GM21786 (cell line): ENCODE measurements around the gene RGS2.

Source experiments
- ATAC-seq: cut with Tn5 transposase; IDR thresholded peaks from one replicate; pipeline ENCODE4 v1.9.1; 2021; ENCODE audit not compliant: unreplicated experiment

Gene RGS2

DNA sequence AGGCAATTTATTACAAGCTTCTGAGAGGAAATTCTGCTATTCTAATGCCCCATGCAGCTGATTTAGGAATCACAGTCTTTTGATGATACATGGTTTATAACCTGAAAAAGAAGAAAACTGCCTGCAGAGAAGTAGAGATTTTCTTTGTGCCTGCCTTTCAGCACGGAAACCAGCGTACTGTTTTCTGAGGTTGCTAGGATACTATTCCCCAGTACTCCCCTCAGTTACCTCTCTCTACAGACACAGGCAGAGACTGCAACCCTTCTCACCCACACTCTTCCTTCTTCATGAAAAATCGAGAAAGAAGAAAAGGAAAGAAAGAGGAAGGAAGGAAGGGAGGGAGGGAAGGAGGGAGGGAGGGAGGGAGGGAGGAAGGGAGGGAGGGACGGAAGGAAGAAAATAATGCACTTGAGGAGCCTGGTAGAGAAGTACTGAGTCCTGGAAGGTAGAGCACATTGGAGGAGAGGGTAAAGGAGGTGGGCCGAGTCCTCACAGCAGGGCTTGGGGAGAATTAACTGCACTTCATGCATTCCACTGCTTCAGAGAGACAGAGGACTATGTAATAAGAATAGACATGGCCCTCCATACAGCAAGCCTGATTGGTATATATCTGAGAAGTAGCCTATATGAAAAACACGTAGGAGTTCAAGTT, 21.9 kb downstream of the RGS2 start:
- no peak for ATAC-seq

DNA sequence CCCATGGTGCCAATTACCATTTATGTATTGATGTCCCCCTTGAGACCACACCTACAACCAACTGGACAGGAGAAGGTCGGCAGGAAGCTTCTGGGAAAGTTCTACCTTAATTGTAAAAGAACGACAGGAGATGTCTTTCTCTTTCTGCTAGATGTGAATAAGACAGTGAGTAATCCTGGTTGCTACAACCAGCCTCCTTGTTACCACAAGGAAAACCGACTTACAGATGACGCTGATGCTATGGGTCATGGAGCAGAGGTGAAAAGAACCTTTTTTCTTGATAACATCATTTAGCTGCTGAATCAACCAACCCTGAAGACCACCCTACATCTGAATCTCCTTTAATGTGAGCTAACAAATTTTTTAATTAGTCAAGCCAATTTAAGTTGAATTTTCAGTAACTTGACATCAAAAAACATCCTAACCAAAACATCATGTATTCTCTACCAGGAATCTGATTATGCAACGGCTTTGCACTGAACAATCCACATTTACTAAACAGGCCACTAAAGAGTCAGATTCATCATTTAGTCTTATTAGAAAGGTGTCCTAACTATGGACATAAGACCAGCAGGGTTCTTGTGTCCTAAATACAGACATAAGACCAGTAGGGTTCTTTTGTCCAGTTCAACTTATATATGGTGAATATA, 23.0 kb downstream of the RGS2 start:
- ATAC-seq = no peak

DNA sequence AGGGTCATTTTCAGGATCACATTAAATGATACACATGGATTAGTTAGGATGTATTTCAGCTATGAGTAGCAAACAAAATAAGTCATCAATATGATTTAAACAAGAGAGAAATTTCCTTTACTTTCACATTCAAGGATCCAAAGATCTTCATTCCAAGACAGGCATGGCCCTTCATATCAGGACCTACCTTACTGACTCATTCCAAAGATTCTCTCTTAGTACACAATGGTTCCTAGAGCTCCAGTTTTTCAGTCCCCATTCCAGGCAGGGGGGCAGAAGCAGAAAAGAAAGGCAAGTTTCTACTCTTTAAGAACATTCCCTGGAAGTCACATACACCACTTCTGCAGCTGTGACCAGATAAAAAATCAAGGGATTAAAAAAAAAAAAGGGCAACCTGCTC, 23.7 kb downstream of the RGS2 start:
- no peak for ATAC-seq

DNA sequence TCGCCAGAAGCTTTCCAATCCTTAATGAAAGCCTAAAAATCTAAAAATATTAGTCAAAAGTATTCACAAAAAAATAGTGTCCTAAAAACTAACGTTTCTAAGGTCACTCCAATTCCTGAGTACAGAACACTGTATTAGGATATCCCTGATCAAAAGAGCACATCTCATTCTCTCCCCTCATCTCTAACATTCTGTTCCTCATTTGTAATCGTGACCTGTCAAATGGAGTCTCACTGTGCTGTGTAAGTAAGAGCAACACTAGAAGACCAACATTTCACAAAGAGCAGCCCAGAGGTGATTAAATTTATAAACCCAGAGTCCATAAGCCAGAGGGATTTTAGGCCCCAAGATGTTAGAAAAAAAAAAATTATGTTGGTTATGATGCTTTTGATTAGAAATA, 26.3 kb downstream of the RGS2 start:
- no peak for ATAC-seq

DNA sequence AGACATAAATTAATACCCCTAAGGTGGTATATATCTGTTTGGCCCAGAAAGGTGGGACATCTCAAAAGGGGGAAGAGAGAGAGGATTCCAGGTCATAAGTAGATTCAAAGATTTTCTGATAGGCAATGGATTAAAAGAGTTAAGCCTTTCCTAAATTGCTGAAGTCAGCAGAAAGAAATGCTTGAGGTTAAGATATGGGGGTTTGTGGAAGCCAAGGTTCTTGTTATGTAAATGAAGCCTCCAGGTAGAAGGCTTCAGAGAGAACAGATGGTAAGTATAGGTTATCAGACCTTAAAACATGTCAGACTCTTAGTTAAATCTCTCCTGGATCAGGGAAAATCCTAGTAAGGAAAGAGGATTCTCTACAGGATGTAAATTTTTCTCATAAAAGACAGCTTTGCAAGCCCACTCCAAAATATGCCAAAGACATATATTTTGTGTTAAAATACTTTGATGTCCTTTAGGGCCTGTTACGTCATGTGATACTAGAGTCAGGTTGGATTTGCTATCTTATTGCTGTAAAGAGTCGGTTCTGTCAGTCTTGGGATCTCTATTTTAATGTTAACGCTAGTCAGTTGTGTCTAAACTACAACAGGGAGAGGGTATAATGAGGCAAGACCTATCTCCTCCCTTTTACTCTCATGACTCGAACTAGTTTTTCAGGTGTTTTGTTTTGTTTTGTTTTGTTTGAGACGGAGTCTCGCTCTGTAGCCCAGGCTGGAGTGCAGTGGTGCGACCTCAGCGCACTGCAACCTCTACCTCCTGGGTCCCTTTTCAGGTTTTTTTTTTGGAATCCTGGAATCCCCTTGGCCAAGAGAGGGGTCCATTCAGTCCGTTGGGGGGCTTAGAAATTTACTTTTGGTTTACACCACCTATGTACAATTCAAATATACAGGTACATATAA, 30.6 kb downstream of the RGS2 start:
- no peak for ATAC-seq

DNA sequence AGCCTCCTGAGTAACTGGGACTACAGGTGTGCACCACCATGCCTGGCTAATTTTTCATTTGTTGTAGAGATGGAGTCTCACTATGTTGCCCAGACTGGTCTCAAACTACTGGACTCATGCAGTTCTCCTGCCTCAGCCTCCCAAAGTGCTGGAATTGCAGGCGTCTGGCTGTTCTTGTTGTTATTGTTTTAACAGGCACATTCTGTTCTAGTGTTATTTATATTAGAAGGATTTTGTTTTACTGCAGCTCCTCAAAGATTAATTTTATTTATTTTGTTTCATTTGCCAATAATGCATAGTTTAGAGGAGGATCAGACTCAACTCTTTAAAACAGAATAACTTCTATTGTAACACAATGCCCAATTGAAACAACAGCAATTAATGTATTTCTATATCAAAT, 35.5 kb downstream of the RGS2 start:
- ATAC-seq = no peak

DNA sequence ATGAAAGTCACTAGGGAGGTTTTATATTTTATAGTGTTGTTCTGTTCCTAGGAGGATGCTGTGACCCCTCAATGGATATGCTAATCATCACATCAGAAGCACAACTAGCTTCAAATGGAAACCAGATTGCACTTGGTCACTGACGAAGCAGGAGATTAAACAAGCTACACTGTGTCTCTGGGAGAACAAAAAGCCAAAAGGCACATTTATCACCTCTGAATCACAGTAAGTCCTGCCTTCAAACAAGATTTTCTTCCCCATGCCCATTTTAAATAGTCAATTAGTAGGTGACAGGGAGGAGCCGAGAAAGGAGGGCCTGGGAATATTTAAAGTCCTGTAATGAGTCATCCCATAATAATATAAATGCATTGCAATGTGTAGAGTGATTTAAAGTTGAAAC, 38.1 kb downstream of the RGS2 start:
- ATAC-seq = no peak

DNA sequence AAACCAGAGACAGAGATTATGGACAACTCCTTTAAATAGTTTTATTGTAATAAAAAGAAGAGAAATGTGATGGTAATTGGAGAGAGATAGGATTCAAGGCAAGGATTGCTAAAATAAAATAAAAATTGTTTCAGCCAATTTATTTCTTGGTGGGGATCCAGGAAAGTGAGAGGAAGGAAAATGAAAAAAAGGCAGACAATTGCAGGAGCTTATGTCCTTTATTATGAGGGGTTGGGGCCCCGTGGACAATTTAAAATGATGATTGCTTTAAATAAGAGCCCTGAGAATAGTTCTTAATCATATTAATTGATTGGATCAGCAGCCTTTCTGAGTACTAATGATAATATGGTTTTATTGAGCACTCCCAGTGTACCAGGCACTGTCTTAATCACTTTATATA, 40.2 kb downstream of the RGS2 start:
- ATAC-seq = no peak

DNA sequence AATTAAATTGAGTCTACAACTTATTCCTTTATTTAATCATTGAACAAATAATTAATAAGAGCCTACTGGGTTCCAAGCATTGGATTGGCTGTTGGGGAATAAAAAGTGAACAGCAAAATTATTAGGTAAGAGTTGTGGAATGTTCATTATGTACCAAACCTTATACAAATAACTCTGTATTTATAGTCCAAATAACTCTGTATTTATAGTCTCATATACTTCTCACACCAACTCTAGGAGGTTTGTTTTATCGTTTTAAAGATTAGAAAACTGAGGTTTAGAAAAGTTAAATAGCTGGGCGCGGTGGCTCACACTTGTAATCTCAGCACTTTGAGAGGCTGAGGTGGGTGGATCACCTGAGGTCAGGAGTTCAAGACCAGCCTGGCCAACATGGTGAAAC, 40.6 kb downstream of the RGS2 start:
- no peak for ATAC-seq

DNA sequence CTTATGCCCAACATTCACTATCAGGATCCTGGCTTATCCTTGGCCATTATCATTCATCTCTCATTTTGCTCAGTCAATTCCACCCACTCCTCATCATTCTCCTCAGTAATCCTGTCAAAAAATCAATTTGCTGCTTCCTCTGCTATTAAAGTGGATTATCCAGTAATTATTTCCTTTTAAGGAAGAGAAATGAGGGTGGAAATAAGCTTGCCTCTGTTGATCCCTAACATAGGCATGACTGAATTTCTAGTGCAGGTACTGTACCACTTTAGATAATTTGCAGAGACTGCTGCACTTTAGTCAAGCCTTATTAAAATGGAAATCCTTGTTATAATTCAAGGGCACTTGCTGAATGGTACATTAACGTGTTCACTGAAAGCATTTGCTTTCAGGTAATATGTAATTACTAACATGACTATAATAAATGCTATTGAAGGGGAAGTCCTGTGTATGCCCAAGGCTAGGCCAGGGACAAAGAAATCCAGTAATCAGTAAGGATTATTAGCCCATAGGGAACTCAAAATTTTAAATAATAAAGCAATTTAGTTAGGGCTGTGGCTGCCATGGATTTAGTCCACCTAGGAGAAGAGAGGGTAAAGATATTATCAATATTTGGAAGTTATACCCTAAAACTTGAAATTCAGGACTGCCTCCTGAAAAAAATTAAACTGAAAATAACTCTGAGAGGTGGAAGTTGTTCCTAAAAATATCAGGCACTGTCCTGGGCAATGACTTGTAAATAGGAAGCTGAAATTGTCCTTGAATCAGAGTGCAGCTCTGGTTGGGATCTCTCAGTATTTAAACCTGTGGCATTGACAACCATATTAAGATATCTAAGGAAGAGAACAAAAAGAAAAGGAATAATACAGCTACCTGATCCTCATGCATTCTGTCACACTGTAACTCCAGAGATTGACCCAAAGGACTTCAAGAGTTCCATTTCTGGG, 43.4 kb downstream of the RGS2 start:
- ATAC-seq = no peak

DNA sequence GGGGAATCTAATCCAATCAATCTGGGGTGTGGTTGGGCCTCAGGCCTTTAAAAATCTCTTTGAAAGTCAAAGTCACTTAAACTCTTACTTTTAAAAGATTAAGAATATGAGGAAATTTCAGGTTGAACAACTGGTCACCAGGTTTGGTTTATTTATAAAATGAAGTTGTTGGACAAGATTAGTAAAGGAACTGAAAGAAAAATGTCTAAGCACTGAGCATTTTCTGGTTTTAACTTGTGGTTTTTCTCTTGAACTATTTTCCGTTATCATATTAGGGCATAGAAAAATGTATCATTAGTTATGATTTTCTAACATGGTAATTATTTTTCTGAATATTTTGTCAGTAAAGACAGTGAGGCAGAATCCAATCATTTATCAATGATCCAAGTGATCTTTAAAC, 49.6 kb downstream of the RGS2 start:
- ATAC-seq = no peak

DNA sequence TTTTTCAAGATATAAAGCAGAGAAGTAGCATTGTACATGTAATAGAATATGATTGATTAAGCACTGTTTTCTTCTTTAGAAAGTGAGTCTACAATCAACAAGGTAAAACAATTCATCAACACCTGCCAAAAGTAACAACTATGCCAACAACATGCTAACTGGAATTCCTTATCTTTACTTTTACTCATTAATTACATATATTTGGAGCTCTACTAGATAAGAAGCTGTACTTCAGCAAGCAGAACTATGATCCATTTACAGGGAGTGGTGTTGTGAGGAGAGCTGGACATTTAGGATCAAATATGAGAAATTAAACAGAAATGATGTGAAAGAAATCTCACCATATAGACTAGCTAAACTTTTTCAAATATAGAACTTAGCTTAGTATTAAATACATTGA, 51.0 kb downstream of the RGS2 start:
- no peak for ATAC-seq

DNA sequence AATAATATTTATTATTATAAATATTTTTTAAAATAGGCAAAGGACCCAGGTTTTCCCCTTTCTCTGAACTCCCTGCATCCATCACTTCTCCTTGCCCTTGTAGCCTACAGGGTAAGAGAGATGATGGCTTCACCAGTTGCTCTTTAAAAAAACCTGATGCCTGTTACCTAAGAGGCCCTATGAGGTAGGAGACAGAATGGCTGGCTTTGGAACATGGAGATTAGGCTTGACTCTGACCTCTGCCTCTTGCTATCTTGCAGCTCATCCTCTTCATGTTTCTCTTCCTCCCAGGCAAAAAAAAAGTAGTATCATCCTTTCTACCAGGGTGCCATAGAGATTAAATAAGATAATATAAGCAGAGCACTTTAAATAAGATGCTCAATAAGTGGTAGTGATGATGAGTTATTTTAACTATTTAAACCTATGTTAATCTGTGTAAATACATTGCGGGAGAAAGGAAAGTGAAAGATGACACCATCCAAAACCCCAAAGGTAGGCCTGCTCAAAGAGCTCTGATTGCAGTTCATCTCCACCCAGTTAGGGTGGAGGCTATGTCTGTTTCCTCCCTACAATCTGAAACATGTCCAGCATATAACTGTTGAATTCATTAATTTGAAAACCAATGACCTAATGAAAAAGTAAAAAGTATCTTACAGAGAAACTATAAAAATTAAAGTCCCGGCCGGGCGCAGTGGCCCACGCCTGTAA, 51.8 kb downstream of the RGS2 start:
- no peak for ATAC-seq

DNA sequence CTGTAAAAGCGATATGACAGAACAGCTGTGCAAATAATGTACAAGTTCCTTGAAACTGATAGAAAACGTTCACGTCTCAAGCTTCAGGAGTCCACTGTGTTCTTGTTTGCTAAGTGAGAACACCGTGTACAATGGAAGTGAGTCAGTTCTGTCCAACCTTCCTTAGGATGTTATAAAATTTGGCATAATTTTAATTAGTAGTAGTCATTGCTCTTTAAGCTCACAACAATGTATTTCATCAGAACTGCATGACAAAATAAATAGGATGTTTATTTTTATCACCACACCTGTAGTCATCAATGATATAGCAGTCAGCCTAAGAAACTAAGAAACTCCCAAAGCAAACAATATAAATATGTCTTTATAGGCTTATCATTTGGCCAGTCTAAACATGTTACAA, 53.0 kb downstream of the RGS2 start:
- no peak for ATAC-seq
